Mesenchymal stem cell (in vitro differentiated cells and primary cell): Measurements from ENCODE around the gene AFF4.
A peak's percentile ranks its signal among the peaks of the same experiment; 100 is the strongest.

Experiments
- DNase-seq: peaks from one replicate; pipeline ENCODE4 v3.0.0-alpha.2; 2013
- H2AFZ ChIP-seq: one replicate; pipeline ENCODE4 v1.6.1; 2013; ENCODE audit warnings: low read depth, mild to moderate bottlenecking, control low read depth, inconsistent platforms, low read length, moderate library complexity
- H2AK5ac ChIP-seq: 2 replicates; pipeline ENCODE4 v1.6.1; 2013; ENCODE audit warnings: low read length, moderate library complexity, mild to moderate bottlenecking, inconsistent platforms; ENCODE audit not compliant: severe bottlenecking
- H2BK120ac ChIP-seq: one replicate; pipeline ENCODE4 v1.6.1; 2013; ENCODE audit warnings: low read depth, mild to moderate bottlenecking, inconsistent platforms, low read length, moderate library complexity
- H2BK12ac ChIP-seq, 2 experiments: one replicate each; pipeline ENCODE4 v1.6.1; 2013; ENCODE audit warnings: inconsistent platforms in 2 of 2, low read length in 2 of 2, mild to moderate bottlenecking in 2 of 2, moderate library complexity in 2 of 2, control low read depth in 1 of 2
- H2BK15ac ChIP-seq: one replicate; pipeline ENCODE4 v1.6.1; 2013; ENCODE audit warnings: mild to moderate bottlenecking, low read depth, inconsistent platforms; ENCODE audit not compliant: poor library complexity, severe bottlenecking
- H2BK5ac ChIP-seq: 2 replicates; pipeline ENCODE4 v1.6.1; 2013; ENCODE audit warnings: low read depth, mild to moderate bottlenecking, low read length, control low read depth, inconsistent platforms; ENCODE audit not compliant: poor library complexity, severe bottlenecking
- H3K14ac ChIP-seq, 2 experiments: one replicate each; pipeline ENCODE4 v1.6.1; 2013; ENCODE audit warnings: inconsistent platforms in 2 of 2, low read length in 2 of 2, control low read depth in 1 of 2, mild to moderate bottlenecking in 1 of 2, moderate library complexity in 1 of 2
- H3K18ac ChIP-seq, 2 experiments: one replicate each; pipeline ENCODE4 v1.6.1; 2013; ENCODE audit warnings: inconsistent platforms in 2 of 2, low read length in 2 of 2, control low read depth in 1 of 2, low read depth in 1 of 2, mild to moderate bottlenecking in 1 of 2
- H3K23ac ChIP-seq, 2 experiments: one replicate each; pipeline ENCODE4 v1.6.1; 2013; ENCODE audit warnings: inconsistent platforms in 2 of 2, low read length in 2 of 2, mild to moderate bottlenecking in 2 of 2, moderate library complexity in 2 of 2, control low read depth in 1 of 2
- H3K27ac ChIP-seq: 2 replicates; pipeline ENCODE4 v1.5.1; 2013; ENCODE audit warnings: mild to moderate bottlenecking, moderate library complexity, low read length, control low read depth, inconsistent platforms; ENCODE audit not compliant: poor library complexity, severe bottlenecking
- H3K27me3 ChIP-seq, 2 experiments: 2 replicates each; pipeline versions ENCODE4 v1.6.1 to v1.7.0; 2013; ENCODE audit warnings: low read length in 2 of 2, mild to moderate bottlenecking in 2 of 2, moderate library complexity in 2 of 2, control low read depth in 1 of 2, inconsistent platforms in 1 of 2; ENCODE audit not compliant: control insufficient read depth in 1 of 2, insufficient read depth in 1 of 2
- H3K36me3 ChIP-seq, 2 experiments: 2 replicates each; pipeline versions ENCODE4 v1.6.1 to v1.7.0; 2013; ENCODE audit warnings: low read length in 2 of 2, control low read depth in 1 of 2, inconsistent platforms in 1 of 2, low read depth in 1 of 2, mild to moderate bottlenecking in 1 of 2; ENCODE audit not compliant: insufficient read depth in 2 of 2, control insufficient read depth in 1 of 2
- H3K4ac ChIP-seq, 2 experiments: one replicate each; pipeline ENCODE4 v1.6.1; 2013; ENCODE audit warnings: inconsistent platforms in 2 of 2, low read length in 2 of 2, mild to moderate bottlenecking in 2 of 2, moderate library complexity in 2 of 2, control low read depth in 1 of 2, low read depth in 1 of 2
- H3K4me1 ChIP-seq: 2 replicates; pipeline ENCODE4 v1.6.1; 2013; ENCODE audit warnings: low read depth, low read length, control low read depth; ENCODE audit not compliant: control insufficient read depth, insufficient read depth
- H3K4me2 ChIP-seq: 2 replicates; pipeline ENCODE4 v1.6.1; 2013; ENCODE audit warnings: low read length, mild to moderate bottlenecking, inconsistent platforms; ENCODE audit not compliant: poor library complexity, severe bottlenecking
- H3K4me3 ChIP-seq, 2 experiments: 2 replicates each; pipeline versions ENCODE4 v1.5.1 to v1.7.0; 2013; ENCODE audit warnings: low read length in 2 of 2, mild to moderate bottlenecking in 2 of 2, control low read depth in 1 of 2, low read depth in 1 of 2; ENCODE audit not compliant: insufficient read depth in 1 of 2
- H3K79me1 ChIP-seq: replicated peaks from 2 replicates; pipeline ENCODE4 v1.6.1; 2013; ENCODE audit warnings: mild to moderate bottlenecking, control low read depth, low read length, inconsistent platforms; ENCODE audit not compliant: poor library complexity, severe bottlenecking
- H3K9ac ChIP-seq: 2 replicates; pipeline ENCODE4 v1.7.0; 2013; ENCODE audit warnings: mild to moderate bottlenecking, low read length, moderate library complexity
- H3K9me3 ChIP-seq: 2 replicates; pipeline ENCODE4 v1.7.0; 2013; ENCODE audit warnings: mild to moderate bottlenecking, low read length; ENCODE audit not compliant: control insufficient read depth
- H4K8ac ChIP-seq: one replicate; pipeline ENCODE4 v1.6.1; 2013; ENCODE audit warnings: inconsistent platforms, mild to moderate bottlenecking, low read length, moderate library complexity
- H4K91ac ChIP-seq: one replicate; pipeline ENCODE4 v1.6.1; 2013; ENCODE audit warnings: mild to moderate bottlenecking, low read length, inconsistent platforms
- WGBS: methylation state at CpG from one replicate; pipeline ENCODE4 v1.1.7; 2013; ENCODE audit warnings: mixed read lengths; 5-methylcytosine and 5-hydroxymethylcytosine counted together

Gene AFF4

DNA sequence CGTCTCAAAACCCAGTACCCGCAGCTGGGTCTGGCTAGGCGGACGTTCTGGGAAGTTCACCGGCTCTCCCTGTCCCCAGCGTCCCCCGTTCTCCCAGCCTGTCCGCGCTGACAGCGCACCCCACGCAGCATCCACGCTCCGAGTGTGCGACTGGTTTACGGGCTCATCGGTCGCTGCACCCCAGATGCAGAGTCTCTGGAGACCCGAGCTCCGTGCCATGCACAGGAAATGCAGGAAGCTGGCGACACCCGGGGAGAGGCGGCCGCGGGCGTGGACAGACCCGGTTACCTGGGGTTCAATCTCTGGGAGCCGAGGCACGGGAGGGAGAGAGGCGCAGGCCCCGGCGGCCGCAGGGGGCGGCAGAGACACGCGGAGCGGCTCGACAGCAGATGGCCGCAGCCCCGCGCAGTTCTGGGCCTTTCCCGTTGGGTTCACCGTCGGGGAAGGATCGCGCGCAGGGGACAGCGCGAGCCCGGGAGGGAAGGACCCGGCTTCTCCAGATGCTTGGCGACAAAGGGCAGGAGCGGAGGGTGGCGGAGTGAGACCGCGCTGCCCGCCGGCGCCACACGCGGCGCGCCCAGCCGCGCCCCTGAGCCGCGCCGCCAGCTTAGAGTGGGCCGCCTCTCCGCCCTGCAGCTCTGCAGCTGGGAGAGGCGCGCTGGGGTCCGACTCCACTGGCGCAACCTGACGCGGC lies 133.5 kb downstream of the AFF4 start:
- 8% methylated on average over 61 of the region's 75 CpGs for WGBS
- peak overlapping the region; percentile 32 for H4K91ac ChIP-seq

GRCh38 chr5:132828846-132829494 lies 134.5 kb downstream of the AFF4 start:
- Histone ChIP-seq H3K4me2 (no peak overlapping the region), H3K4me3 (peak overlapping the region in 1 of 2 experiments; percentile 81), H4K8ac (peak overlapping the region; percentile 19), H3K36me3 (peaks cover 10 to 14% of the 10 kb centered on the region in 2 experiments), H4K91ac (no peak overlapping the region), H3K18ac (no peak overlapping the region), H2BK120ac (no peak overlapping the region), H3K23ac (no peak overlapping the region), H3K27ac (no peak overlapping the region), H3K4ac (no peak overlapping the region), H3K9me3 (no peaks in the 10 kb centered on the region), H3K79me1 (peaks cover 7% of the 10 kb centered on the region), H2BK5ac (no peak overlapping the region), H3K4me1 (peaks cover 13% of the 10 kb centered on the region), H3K14ac (no peak overlapping the region), H2BK12ac (no peak overlapping the region), H2BK15ac (no peak overlapping the region), H2AFZ (no peak overlapping the region), H2AK5ac (no peak overlapping the region), H3K27me3 (no peaks in the 10 kb centered on the region), H3K9ac (peak overlapping the region; percentile 84)
- no peak for DNase-seq
- WGBS = 85% methylated on average over 4 of the region's 4 CpGs

More for the DNA sequence above, 133.5 kb downstream of the AFF4 start:
- Histone ChIP-seq H3K9me3 (no peaks in the 10 kb centered on the region), H2BK5ac (no peak overlapping the region), H2AFZ (peak overlapping the region; percentile 80), H2AK5ac (no peak overlapping the region), H3K4ac (peak overlapping the region; percentile 51 to 64), H2BK12ac (peak overlapping the region in 1 of 2 experiments; percentile 81), H3K36me3 (peaks cover 2 to 13% of the 10 kb centered on the region in 2 experiments), H4K8ac (peak overlapping the region; percentile 82), H3K18ac (peak overlapping the region; percentile 76 to 81), H3K4me3 (peak overlapping the region; percentile 78 to 81), H3K27ac (no peak overlapping the region), H2BK15ac (peak overlapping the region; percentile 52), H3K79me1 (peaks cover 7% of the 10 kb centered on the region), H3K27me3 (no peaks in the 10 kb centered on the region), H2BK120ac (peak overlapping the region; percentile 61), H3K4me1 (peaks cover 13% of the 10 kb centered on the region), H3K9ac (peak overlapping the region; percentile 84), H3K14ac (peak overlapping the region in 1 of 2 experiments; percentile 73), H3K4me2 (peak overlapping the region; percentile 80), H3K23ac (peak overlapping the region in 1 of 2 experiments; percentile 65)
- peak; percentile 71 for DNase-seq

DNA sequence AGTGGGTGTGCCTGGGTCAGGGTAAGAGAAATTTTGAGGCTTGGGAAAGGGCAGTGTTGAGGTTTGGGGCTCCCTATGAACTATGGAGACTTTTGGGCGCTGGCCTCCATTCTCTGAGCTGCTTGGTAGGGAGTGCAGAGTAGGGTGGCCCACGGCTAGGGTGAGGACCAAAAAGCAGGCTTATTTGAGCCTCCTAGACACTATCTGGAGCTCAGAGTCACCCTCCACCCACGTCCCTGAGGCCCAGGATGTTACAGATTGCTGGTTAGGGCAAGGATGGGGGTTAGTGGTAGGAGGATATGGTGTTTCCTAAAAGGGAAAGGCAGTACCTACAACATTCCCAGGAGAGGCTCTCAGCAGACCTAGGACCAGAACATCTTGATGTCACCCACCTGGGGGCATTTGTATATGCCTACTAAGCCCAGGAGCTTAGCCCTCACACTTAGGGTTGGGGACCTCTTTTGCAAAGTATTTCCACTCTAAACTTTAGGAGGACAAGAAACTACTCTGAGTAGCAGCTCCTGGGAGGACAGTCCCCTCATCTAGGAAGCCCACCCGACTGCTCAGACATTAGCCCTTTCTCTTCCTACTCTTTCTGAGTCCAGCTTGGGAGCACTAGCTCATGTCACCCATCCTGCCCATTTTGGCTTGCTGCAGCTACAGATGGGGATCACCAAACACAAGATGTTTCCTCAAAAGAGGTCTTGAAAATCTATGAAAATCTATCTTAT lies 135.3 kb downstream of the AFF4 start:
- DNase-seq = no peak
- 76% methylated on average over 4 of the region's 4 CpGs for WGBS

More for the DNA sequence above, 135.3 kb downstream of the AFF4 start:
- Histone ChIP-seq H2AK5ac (no peak overlapping the region), H3K4me1 (peaks cover 18% of the 10 kb centered on the region), H4K8ac (no peak overlapping the region), H2BK12ac (no peak overlapping the region), H3K27ac (no peak overlapping the region), H3K27me3 (no peaks in the 10 kb centered on the region), H3K9ac (no peak overlapping the region), H3K4me3 (no peak overlapping the region), H2BK120ac (no peak overlapping the region), H3K36me3 (peaks cover 11 to 14% of the 10 kb centered on the region in 2 experiments), H3K4ac (no peak overlapping the region), H2BK5ac (no peak overlapping the region), H3K23ac (no peak overlapping the region), H3K18ac (no peak overlapping the region), H2BK15ac (no peak overlapping the region), H2AFZ (no peak overlapping the region), H3K9me3 (no peaks in the 10 kb centered on the region), H3K4me2 (no peak overlapping the region), H3K14ac (no peak overlapping the region), H3K79me1 (peaks cover 7% of the 10 kb centered on the region), H4K91ac (no peak overlapping the region)
